CD4-positive, alpha-beta T cell (primary cell): ENCODE measurements around the gene TUBB1. TPM values are rescaled to one million over a fixed set of nuclear protein-coding genes. Genes with fewer than 3 reads are reported as not detected.

Source experiments
- ATAC-seq: fragments of 200-7000 bp; cut with Tn5 transposase; one replicate; pipeline ENCODE4 v1.10.0; 2022; ENCODE audit warnings: mild to moderate bottlenecking; ENCODE audit not compliant: poor library complexity
- CTCF ChIA-PET: fragments of 350-600 bp; sonication (Branson Sonifier 250); formaldehyde crosslinking; loops from one replicate; lab custom pipeline; 2021; ENCODE audit warnings: antibody characterized with exemption, inconsistent platforms; lab: Charles Lee
- POLR2A ChIA-PET: fragments of 350-600 bp; sonication (Branson Sonifier 250); formaldehyde crosslinking; loops from one replicate; lab custom pipeline; 2021; ENCODE audit warnings: antibody characterized with exemption, inconsistent platforms; lab: Charles Lee
- DNase-seq, 14 experiments: peaks; one replicate each; pipeline ENCODE4 v3.0.0-alpha.2; 2013 to 2020; ENCODE audit warnings: mixed read lengths in 2 of 14
- H3K27ac ChIP-seq, 2 donors: one replicate each; pipeline versions ENCODE4 v1.5.1 to v1.7.0; 2013; ENCODE audit warnings: low read length in 2 of 2, low read depth in 1 of 2, mild to moderate bottlenecking in 1 of 2
- H3K27me3 ChIP-seq, 2 experiments: 1 replicate in 1 of 2; 2 replicates in 1 of 2; pipeline versions ENCODE4 v1.6.1 to v1.7.0; 2013; ENCODE audit warnings: low read length in 2 of 2, control low read depth in 1 of 2, mild to moderate bottlenecking in 1 of 2, moderate library complexity in 1 of 2; ENCODE audit not compliant: insufficient read depth in 2 of 2, control insufficient read depth in 1 of 2
- H3K36me3 ChIP-seq: one replicate; pipeline ENCODE4 v1.6.1; 2013; ENCODE audit warnings: low read length, control low read depth; ENCODE audit not compliant: insufficient read depth
- H3K4me1 ChIP-seq: one replicate; pipeline ENCODE4 v1.6.1; 2013; ENCODE audit warnings: low read length, control low read depth; ENCODE audit not compliant: insufficient read depth
- H3K4me3 ChIP-seq: one replicate; pipeline ENCODE4 v1.5.1; 2013; ENCODE audit warnings: mild to moderate bottlenecking, low read length, moderate library complexity
- H3K9me3 ChIP-seq, 2 experiments: 1 replicate in 1 of 2; 2 replicates in 1 of 2; pipeline versions ENCODE4 v1.6.1 to v1.7.0; 2013; ENCODE audit warnings: low read length in 2 of 2, mild to moderate bottlenecking in 2 of 2, control low read depth in 1 of 2, moderate library complexity in 1 of 2; ENCODE audit not compliant: control insufficient read depth in 1 of 2, insufficient read depth in 1 of 2
- H3K27ac Mint-ChIP-seq: one replicate; pipeline ENCODE4 v1.8.0; 2020; ENCODE audit warnings: mixed read lengths
- H3K27me3 Mint-ChIP-seq: one replicate; pipeline ENCODE4 v1.8.0; 2021; ENCODE audit warnings: mixed read lengths
- H3K36me3 Mint-ChIP-seq: one replicate; pipeline ENCODE4 v1.8.0; 2021; ENCODE audit warnings: low read depth, mixed read lengths
- H3K4me1 Mint-ChIP-seq: one replicate; pipeline ENCODE4 v1.8.0; 2021; ENCODE audit warnings: low read depth, mixed read lengths
- H3K4me3 Mint-ChIP-seq: one replicate; pipeline ENCODE4 v1.8.0; 2020; ENCODE audit warnings: mild to moderate bottlenecking, mixed read lengths
- H3K9me3 Mint-ChIP-seq: one replicate; pipeline ENCODE4 v1.8.0; 2020; ENCODE audit warnings: mixed read lengths
- intact Hi-C, 2 experiments: fragments of 100-400 bp; cut with DNase I in 1 of 2; cut with micrococcal nuclease in 1 of 2; formaldehyde crosslinking; loops; one replicate each; pipeline versions ENCODE4 v1.15.1 to v1.9.0; 2023 to 2025; cut with DNase I, micrococcal nuclease
- total RNA-seq, 174 experiments: library from RNA in 2 of 174; stranded (reverse) in 2 of 174; gene quantifications; one replicate each; pipeline ENCODE4 v1.2.3 and lab custom pipeline; 2021 to 2026
- TF ChIP-seq, protein P1 (sequence below): fragments of 200-600 bp; IDR thresholded peaks from one replicate; pipeline ENCODE4 v1.8.0; 2022; ENCODE audit warnings: antibody characterized with exemption, mild to moderate bottlenecking

TUBB1 gene
- total RNA-seq, 2 experiments from 2014 or later, result 0.11 to 0.17 TPM

DNA sequence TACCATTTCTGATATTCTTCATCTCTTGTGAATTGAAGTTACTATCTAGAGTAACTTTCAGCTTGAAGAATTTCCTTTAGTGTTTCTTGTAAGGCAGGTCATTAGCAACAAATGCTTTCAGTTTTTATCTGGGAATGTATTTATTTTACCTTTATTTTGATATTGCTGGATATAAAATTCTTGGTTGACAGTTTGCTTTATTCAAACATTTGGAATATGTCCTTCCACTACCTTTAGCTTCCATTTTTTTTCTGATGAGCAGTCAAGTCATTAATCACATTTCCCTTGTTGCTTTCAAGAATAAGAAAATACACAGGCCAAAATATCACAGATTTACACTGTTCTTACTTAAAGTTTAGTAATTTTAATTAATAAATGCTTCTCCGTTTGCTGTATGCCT lies 43.9 kb upstream of the TUBB1 start:
- Histone ChIP-seq H3K36me3 (no peaks in the 10 kb centered on the region), H3K4me1 (peaks cover 1% of the 10 kb centered on the region), H3K4me3 (no peak overlapping the region), H3K27ac (no peak overlapping the region), H3K9me3 (peaks cover 6 to 17% of the 10 kb centered on the region in 2 experiments), H3K27me3 (no peaks in the 10 kb centered on the region)
- ATAC-seq (no peak), DNase-seq (no peak)
- no peaks in the 10 kb centered on the region for H3K36me3 Mint-ChIP-seq
- POLR2A ChIA-PET, result interaction anchor here (1.0 kb wide), 1 partner anchor 8 kb away, joined by 4 read pairs; no protein-coding TSS in a partner anchor
- TF ChIP-seq, protein P1, sequence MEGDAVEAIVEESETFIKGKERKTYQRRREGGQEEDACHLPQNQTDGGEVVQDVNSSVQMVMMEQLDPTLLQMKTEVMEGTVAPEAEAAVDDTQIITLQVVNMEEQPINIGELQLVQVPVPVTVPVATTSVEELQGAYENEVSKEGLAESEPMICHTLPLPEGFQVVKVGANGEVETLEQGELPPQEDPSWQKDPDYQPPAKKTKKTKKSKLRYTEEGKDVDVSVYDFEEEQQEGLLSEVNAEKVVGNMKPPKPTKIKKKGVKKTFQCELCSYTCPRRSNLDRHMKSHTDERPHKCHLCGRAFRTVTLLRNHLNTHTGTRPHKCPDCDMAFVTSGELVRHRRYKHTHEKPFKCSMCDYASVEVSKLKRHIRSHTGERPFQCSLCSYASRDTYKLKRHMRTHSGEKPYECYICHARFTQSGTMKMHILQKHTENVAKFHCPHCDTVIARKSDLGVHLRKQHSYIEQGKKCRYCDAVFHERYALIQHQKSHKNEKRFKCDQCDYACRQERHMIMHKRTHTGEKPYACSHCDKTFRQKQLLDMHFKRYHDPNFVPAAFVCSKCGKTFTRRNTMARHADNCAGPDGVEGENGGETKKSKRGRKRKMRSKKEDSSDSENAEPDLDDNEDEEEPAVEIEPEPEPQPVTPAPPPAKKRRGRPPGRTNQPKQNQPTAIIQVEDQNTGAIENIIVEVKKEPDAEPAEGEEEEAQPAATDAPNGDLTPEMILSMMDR, result no peak
- H3K4me1 Mint-ChIP-seq, result no peaks in the 10 kb centered on the region
- CTCF ChIA-PET, result no interaction called here
- peaks cover 3% of the 10 kb centered on the region for H3K9me3 Mint-ChIP-seq
- H3K27ac Mint-ChIP-seq, result no peak overlapping the region
- H3K27me3 Mint-ChIP-seq, result no peaks in the 10 kb centered on the region
- intact Hi-C loops, result loop anchor here in 1 of 2 experiments (5.0 kb wide), 1 partner anchor 68 kb away; no protein-coding TSS in a partner anchor
- no peak overlapping the region for H3K4me3 Mint-ChIP-seq

DNA sequence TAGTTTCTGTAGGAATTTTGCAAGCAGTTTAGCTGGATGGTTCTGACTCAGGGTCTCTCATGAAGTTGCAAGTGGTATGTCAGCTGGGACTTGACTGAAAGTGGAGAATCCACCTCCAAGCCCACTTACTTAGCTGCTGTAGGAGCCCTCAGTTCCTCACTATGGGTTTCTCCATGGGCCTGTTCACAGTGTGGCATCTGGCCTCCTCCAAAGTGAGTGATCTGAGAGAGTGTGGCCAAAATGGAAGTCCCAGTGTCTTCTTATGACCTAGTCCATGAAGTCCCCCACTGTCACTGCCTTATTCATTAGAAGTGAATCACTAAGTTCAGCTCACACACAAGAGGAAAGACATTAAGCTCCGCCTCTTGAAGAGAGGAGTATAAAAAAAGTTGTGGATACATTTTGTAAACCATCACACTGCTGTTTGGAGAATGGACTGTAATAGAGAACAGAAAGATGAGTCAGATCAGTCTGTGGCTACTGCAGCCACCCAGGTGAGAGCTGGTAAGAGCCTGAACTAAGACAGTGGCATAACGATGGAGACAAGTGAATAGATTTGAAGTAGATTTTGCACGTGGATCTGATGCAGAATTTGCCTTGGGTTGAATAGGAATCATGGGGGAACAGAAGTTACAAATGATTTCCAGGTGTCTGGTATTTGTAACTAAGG lies 43.0 kb upstream of the TUBB1 start:
- Mint-ChIP-seq H3K4me1 (no peaks in the 10 kb centered on the region), H3K36me3 (no peaks in the 10 kb centered on the region), H3K4me3 (peak overlapping the region; percentile 18), H3K9me3 (peaks cover 3% of the 10 kb centered on the region), H3K27ac (no peak overlapping the region), H3K27me3 (no peaks in the 10 kb centered on the region)
- Histone ChIP-seq H3K27ac (no peak overlapping the region), H3K4me1 (peaks cover 6% of the 10 kb centered on the region), H3K36me3 (no peaks in the 10 kb centered on the region), H3K4me3 (no peak overlapping the region), H3K9me3 (peaks cover 6 to 17% of the 10 kb centered on the region in 2 experiments), H3K27me3 (no peaks in the 10 kb centered on the region)
- ATAC-seq (no peak), DNase-seq (no peak)
- ChIA-PET CTCF (no interaction called here), POLR2A (interaction anchor here (1.0 kb wide), 1 partner anchor 9 kb away, joined by 4 read pairs; no protein-coding TSS in a partner anchor)
- TF ChIP-seq, protein P1, result no peak
- intact Hi-C loops, result loop anchor here in 1 of 2 experiments (5.0 kb wide), 1 partner anchor 69 kb away; no protein-coding TSS in a partner anchor

DNA sequence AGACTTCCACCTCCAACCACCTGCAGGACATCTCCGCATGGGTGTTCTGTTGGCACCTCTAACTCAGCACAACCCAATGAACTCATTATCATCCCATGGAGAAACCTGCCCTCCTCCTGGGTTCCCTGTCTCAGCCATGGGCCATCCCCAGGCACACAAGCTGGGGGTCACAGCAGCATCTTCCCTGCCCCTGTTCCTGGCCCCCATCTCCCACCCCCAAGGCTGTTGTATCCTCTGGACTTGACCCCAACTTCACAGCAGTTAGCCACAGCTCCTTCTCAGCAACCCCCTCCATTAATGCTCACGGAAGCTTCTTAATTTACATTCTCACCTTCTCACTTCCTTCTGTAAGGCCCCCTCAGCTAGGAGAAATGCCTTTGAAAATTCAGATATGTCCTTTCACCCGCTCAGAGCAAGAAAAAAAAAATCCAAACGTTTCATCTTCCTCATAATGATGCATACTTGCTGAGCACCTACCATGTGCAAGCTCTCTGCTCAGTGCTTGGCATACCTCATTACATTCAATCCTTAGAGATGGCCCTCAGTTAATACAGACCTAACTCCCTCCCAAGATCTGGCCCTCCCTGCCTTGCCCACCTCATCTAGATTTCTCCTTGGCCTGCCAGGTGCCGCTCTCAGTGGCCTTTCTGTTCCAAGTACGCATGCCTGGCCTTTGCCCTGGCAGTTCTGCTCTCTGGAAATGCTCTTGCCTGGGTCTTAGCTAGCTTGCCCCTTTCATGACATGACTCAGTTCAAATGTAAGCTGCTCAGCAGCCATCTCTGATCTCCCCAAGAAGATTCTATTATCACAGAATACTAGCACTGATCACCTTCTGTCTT lies 40.7 kb upstream of the TUBB1 start:
- Histone ChIP-seq H3K4me3 (no peak overlapping the region), H3K27me3 (no peaks in the 10 kb centered on the region), H3K36me3 (no peaks in the 10 kb centered on the region), H3K9me3 (peaks cover 6 to 17% of the 10 kb centered on the region in 2 experiments), H3K27ac (no peak overlapping the region), H3K4me1 (peaks cover 25% of the 10 kb centered on the region)
- H3K4me1 Mint-ChIP-seq, result peaks cover 19% of the 10 kb centered on the region
- TF ChIP-seq, protein P1, result no peak
- peaks cover 6% of the 10 kb centered on the region for H3K36me3 Mint-ChIP-seq
- no peak for DNase-seq
- H3K27me3 Mint-ChIP-seq, result no peaks in the 10 kb centered on the region
- H3K27ac Mint-ChIP-seq, result peak overlapping the region; percentile 44
- intact Hi-C loops, result loop anchor here in 1 of 2 experiments (5.0 kb wide), 1 partner anchor 71 kb away; no protein-coding TSS in a partner anchor
- ChIA-PET CTCF (interaction anchor here (0.6 to 1.0 kb wide), 4 partner anchors 23 to 331 kb away, joined by 3 to 4 read pairs (median 3); partner anchors contain the start of gene ATP5F1E), POLR2A (interaction anchor here (0.6 to 1.5 kb wide), 3 partner anchors 8 to 90 kb away, joined by 3 to 6 read pairs (median 4); partner anchors contain the start of gene ATP5F1E)
- H3K9me3 Mint-ChIP-seq, result peaks cover 3% of the 10 kb centered on the region
- ATAC-seq, result no peak
- H3K4me3 Mint-ChIP-seq, result peak overlapping the region; percentile 85
